Activated CD4-positive, alpha-beta memory T cell treated with anti-CD3 and anti-CD28 coated beads, Interleukin-2, amount 10 ng/mL, durations not matched to agents 7 days and 5 days (primary cell): ENCODE data around the gene HIPK2. TPM values are rescaled to one million over a fixed set of nuclear protein-coding genes. Genes with fewer than 3 reads are reported as not detected.

Experiments
- CTCF ChIA-PET: fragments of 350-600 bp; sonication (Branson Sonifier 250); formaldehyde crosslinking; loops from one replicate; lab custom pipeline; 2021; ENCODE audit warnings: antibody characterized with exemption, inconsistent platforms; lab: Charles Lee
- POLR2A ChIA-PET: fragments of 350-600 bp; sonication (Branson Sonifier 250); formaldehyde crosslinking; loops from one replicate; lab custom pipeline; 2021; ENCODE audit warnings: antibody characterized with exemption; lab: Charles Lee
- DNase-seq: peaks from one replicate; pipeline ENCODE4 v3.0.0-alpha.2; 2020
- H3K27ac Mint-ChIP-seq: one replicate; pipeline ENCODE4 v1.8.0; 2021; ENCODE audit warnings: mild to moderate bottlenecking, mixed read lengths
- H3K27me3 Mint-ChIP-seq: one replicate; pipeline ENCODE4 v1.8.0; 2021; ENCODE audit warnings: mixed read lengths
- H3K36me3 Mint-ChIP-seq: one replicate; pipeline ENCODE4 v1.8.0; 2021; ENCODE audit warnings: low read depth, mixed read lengths
- H3K4me1 Mint-ChIP-seq: one replicate; pipeline ENCODE4 v1.8.0; 2021; ENCODE audit warnings: mixed read lengths
- H3K4me3 Mint-ChIP-seq: one replicate; pipeline ENCODE4 v1.8.0; 2021; ENCODE audit warnings: mild to moderate bottlenecking, mixed read lengths
- H3K9me3 Mint-ChIP-seq: one replicate; pipeline ENCODE4 v1.8.0; 2021; ENCODE audit warnings: mixed read lengths
- total RNA-seq, 2 experiments: library from RNA; stranded (reverse); gene quantifications; one replicate each; pipeline ENCODE4 v1.2.3, GENCODE V29; 2021

The HIPK2 gene
- total RNA-seq, 2 experiments from 2014 or later = 24.0 to 25.2 TPM

GRCh38 chr7:139722604-139723003 is 55.2 kb downstream of the HIPK2 start:
- no peak overlapping the region for H3K27ac Mint-ChIP-seq
- no peaks in the 10 kb centered on the region for H3K27me3 Mint-ChIP-seq
- POLR2A ChIA-PET = no interaction called here
- H3K36me3 Mint-ChIP-seq = peaks cover 3% of the 10 kb centered on the region
- H3K9me3 Mint-ChIP-seq = no peaks in the 10 kb centered on the region
- H3K4me3 Mint-ChIP-seq = no peak overlapping the region
- DNase-seq = no peak
- peaks cover 18% of the 10 kb centered on the region for H3K4me1 Mint-ChIP-seq
- CTCF ChIA-PET = no interaction called here

- H3K4me3 Mint-ChIP-seq = no peak overlapping the region
- ChIA-PET POLR2A (no interaction called here), CTCF (no interaction called here)
- H3K9me3 Mint-ChIP-seq = no peaks in the 10 kb centered on the region
- no peak overlapping the region for H3K27ac Mint-ChIP-seq
- peaks cover 2% of the 10 kb centered on the region for H3K36me3 Mint-ChIP-seq
- H3K4me1 Mint-ChIP-seq = peaks cover 12% of the 10 kb centered on the region
- no peaks in the 10 kb centered on the region for H3K27me3 Mint-ChIP-seq
- no peak for DNase-seq
Measured at GRCh38 chr7:139721821-139722220, 56.0 kb downstream of the HIPK2 start.

- ChIA-PET POLR2A (no interaction called here), CTCF (no interaction called here)
- Mint-ChIP-seq H3K36me3 (peaks cover 6% of the 10 kb centered on the region), H3K9me3 (no peaks in the 10 kb centered on the region), H3K4me3 (no peak overlapping the region), H3K4me1 (peaks cover 9% of the 10 kb centered on the region), H3K27ac (no peak overlapping the region), H3K27me3 (no peaks in the 10 kb centered on the region)
- no peak for DNase-seq
Measured at GRCh38 chr7:139721417-139721816, 56.4 kb downstream of the HIPK2 start.

- Mint-ChIP-seq H3K36me3 (peaks cover 8% of the 10 kb centered on the region), H3K4me1 (peaks cover 6% of the 10 kb centered on the region), H3K9me3 (no peaks in the 10 kb centered on the region), H3K4me3 (no peak overlapping the region), H3K27me3 (no peaks in the 10 kb centered on the region), H3K27ac (no peak overlapping the region)
- POLR2A ChIA-PET = interaction anchor here (0.9 kb wide), 1 partner anchor 74 kb away, joined by 3 read pairs; no protein-coding TSS in a partner anchor
- CTCF ChIA-PET = no interaction called here
- DNase-seq = peak; percentile 22
Measured at GRCh38 chr7:139720705-139721231, 57.0 kb downstream of the HIPK2 start.

- Mint-ChIP-seq H3K27me3 (no peaks in the 10 kb centered on the region), H3K4me3 (no peak overlapping the region), H3K27ac (no peak overlapping the region), H3K36me3 (peaks cover 13% of the 10 kb centered on the region), H3K4me1 (peaks cover 3% of the 10 kb centered on the region), H3K9me3 (no peaks in the 10 kb centered on the region)
- ChIA-PET CTCF (no interaction called here), POLR2A (interaction anchor here (0.9 kb wide), 1 partner anchor 73 kb away, joined by 3 read pairs; no protein-coding TSS in a partner anchor)
- DNase-seq = no peak
Measured at GRCh38 chr7:139720186-139720585, 57.6 kb downstream of the HIPK2 start.

- CTCF ChIA-PET = no interaction called here
Measured at GRCh38 chr7:139718859-139719258, 58.9 kb downstream of the HIPK2 start.

GRCh38 chr7:139718141-139718540 is 59.7 kb downstream of the HIPK2 start:
- H3K9me3 Mint-ChIP-seq = no peaks in the 10 kb centered on the region
- no peak overlapping the region for H3K4me3 Mint-ChIP-seq
- CTCF ChIA-PET = interaction anchor here (0.6 kb wide), 1 partner anchor 71 kb away, joined by 3 read pairs; no protein-coding TSS in a partner anchor

More at GRCh38 chr7:139718859-139719258, 58.9 kb downstream of the HIPK2 start:
- no peak overlapping the region for H3K27ac Mint-ChIP-seq
- no peak for DNase-seq
- H3K4me1 Mint-ChIP-seq = no peaks in the 10 kb centered on the region
- H3K27me3 Mint-ChIP-seq = no peaks in the 10 kb centered on the region
- no peak overlapping the region for H3K4me3 Mint-ChIP-seq
- POLR2A ChIA-PET = no interaction called here
- H3K9me3 Mint-ChIP-seq = no peaks in the 10 kb centered on the region
- H3K36me3 Mint-ChIP-seq = peaks cover 19% of the 10 kb centered on the region

GRCh38 chr7:139716156-139716942 is 61.4 kb downstream of the HIPK2 start:
- Mint-ChIP-seq H3K4me1 (no peaks in the 10 kb centered on the region), H3K4me3 (no peak overlapping the region), H3K27me3 (no peaks in the 10 kb centered on the region), H3K36me3 (peaks cover 19% of the 10 kb centered on the region), H3K9me3 (no peaks in the 10 kb centered on the region), H3K27ac (no peak overlapping the region)
- POLR2A ChIA-PET = interaction anchor here (0.6 kb wide), 1 partner anchor 44 kb away, joined by 3 read pairs; no protein-coding TSS in a partner anchor
- DNase-seq = no peak
- CTCF ChIA-PET = no interaction called here

More at GRCh38 chr7:139718141-139718540, 59.7 kb downstream of the HIPK2 start:
- Mint-ChIP-seq H3K4me1 (no peaks in the 10 kb centered on the region), H3K27me3 (no peaks in the 10 kb centered on the region), H3K36me3 (peaks cover 19% of the 10 kb centered on the region), H3K27ac (no peak overlapping the region)
- POLR2A ChIA-PET = no interaction called here
- no peak for DNase-seq

- CTCF ChIA-PET = no interaction called here
- POLR2A ChIA-PET = no interaction called here
- no peaks in the 10 kb centered on the region for H3K27me3 Mint-ChIP-seq
Measured at GRCh38 chr7:139715194-139715815, 62.5 kb downstream of the HIPK2 start.

GRCh38 chr7:139714163-139714901 is 63.5 kb downstream of the HIPK2 start:
- Mint-ChIP-seq H3K4me3 (no peak overlapping the region), H3K9me3 (no peaks in the 10 kb centered on the region), H3K4me1 (no peaks in the 10 kb centered on the region), H3K27me3 (no peaks in the 10 kb centered on the region), H3K36me3 (peaks cover 19% of the 10 kb centered on the region), H3K27ac (no peak overlapping the region)
- ChIA-PET POLR2A (no interaction called here), CTCF (no interaction called here)
- no peak for DNase-seq

More at GRCh38 chr7:139715194-139715815, 62.5 kb downstream of the HIPK2 start:
- no peaks in the 10 kb centered on the region for H3K9me3 Mint-ChIP-seq
- no peak overlapping the region for H3K27ac Mint-ChIP-seq
- H3K4me3 Mint-ChIP-seq = no peak overlapping the region
- H3K4me1 Mint-ChIP-seq = no peaks in the 10 kb centered on the region
- H3K36me3 Mint-ChIP-seq = peaks cover 19% of the 10 kb centered on the region
- DNase-seq = no peak

- POLR2A ChIA-PET = no interaction called here
- no peak overlapping the region for H3K4me3 Mint-ChIP-seq
- DNase-seq = no peak
- H3K4me1 Mint-ChIP-seq = no peaks in the 10 kb centered on the region
- CTCF ChIA-PET = no interaction called here
- no peaks in the 10 kb centered on the region for H3K27me3 Mint-ChIP-seq
- no peaks in the 10 kb centered on the region for H3K9me3 Mint-ChIP-seq
- H3K27ac Mint-ChIP-seq = no peak overlapping the region
- H3K36me3 Mint-ChIP-seq = peaks cover 19% of the 10 kb centered on the region
Measured at GRCh38 chr7:139713526-139714162, 64.2 kb downstream of the HIPK2 start.

- ChIA-PET POLR2A (no interaction called here), CTCF (no interaction called here)
- Mint-ChIP-seq H3K9me3 (no peaks in the 10 kb centered on the region), H3K4me1 (no peaks in the 10 kb centered on the region), H3K36me3 (peaks cover 19% of the 10 kb centered on the region), H3K4me3 (no peak overlapping the region), H3K27me3 (no peaks in the 10 kb centered on the region), H3K27ac (no peak overlapping the region)
- no peak for DNase-seq
Measured at GRCh38 chr7:139713061-139713460, 64.7 kb downstream of the HIPK2 start.
